ENCODE results near the gene RAB6A. TPM values are rescaled to one million over a fixed set of nuclear protein-coding genes. Genes with fewer than 3 reads are reported as not detected.

The RAB6A gene
- total RNA-seq, 1 experiment from 2014 or later, result 105 TPM

DNA sequence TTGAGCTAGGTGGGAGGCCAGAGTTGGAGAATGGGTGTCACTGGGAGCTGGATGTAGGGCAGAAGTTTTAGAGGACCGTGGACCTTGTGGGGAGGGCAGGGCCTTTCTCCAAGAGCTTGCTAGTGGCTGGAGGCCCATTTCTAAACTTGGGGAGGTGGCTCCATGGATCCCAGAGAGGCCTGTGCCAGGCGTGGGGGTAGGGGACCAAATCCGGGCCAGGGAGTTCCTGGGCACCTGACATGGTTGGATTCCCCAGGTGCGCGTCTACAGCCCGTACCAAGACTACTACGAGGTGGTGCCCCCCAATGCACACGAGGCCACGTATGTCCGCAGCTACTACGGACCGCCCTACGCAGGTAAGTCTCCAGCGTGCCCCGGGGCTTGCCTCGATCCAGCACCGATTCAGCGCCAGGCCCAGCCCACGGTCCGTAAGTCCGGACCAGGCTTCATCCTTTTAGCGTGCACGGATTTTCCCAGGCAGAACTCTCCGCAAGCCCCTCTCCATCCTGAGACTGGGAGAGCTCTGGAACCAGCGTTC, 100.3 kb downstream of the RAB6A start:
- TF ChIP-seq EZH2 (IDR thresholded peaks at IDR 0.05; ENCODE audit: borderline replicate concordance, low read depth, low read length, poor library complexity, severe bottlenecking), result no peak
- TF ChIP-seq, protein P1, sequence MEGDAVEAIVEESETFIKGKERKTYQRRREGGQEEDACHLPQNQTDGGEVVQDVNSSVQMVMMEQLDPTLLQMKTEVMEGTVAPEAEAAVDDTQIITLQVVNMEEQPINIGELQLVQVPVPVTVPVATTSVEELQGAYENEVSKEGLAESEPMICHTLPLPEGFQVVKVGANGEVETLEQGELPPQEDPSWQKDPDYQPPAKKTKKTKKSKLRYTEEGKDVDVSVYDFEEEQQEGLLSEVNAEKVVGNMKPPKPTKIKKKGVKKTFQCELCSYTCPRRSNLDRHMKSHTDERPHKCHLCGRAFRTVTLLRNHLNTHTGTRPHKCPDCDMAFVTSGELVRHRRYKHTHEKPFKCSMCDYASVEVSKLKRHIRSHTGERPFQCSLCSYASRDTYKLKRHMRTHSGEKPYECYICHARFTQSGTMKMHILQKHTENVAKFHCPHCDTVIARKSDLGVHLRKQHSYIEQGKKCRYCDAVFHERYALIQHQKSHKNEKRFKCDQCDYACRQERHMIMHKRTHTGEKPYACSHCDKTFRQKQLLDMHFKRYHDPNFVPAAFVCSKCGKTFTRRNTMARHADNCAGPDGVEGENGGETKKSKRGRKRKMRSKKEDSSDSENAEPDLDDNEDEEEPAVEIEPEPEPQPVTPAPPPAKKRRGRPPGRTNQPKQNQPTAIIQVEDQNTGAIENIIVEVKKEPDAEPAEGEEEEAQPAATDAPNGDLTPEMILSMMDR (conservative IDR thresholded peaks at IDR 0.05; ENCODE audit: low read depth, low read length), result no peak
- Histone ChIP-seq H3K4me1 (ENCODE audit: insufficient read depth, low read length, poor library complexity, severe bottlenecking) (no peaks in the 10 kb centered on the region), H3K27me3 (replicated peaks; ENCODE audit: insufficient read depth, low read depth, low read length, poor library complexity) (no peaks in the 10 kb centered on the region), H3K4me3 (ENCODE audit: low read depth, low read length, poor library complexity, severe bottlenecking) (peak overlapping the region; percentile 42), H3K36me3 (ENCODE audit: insufficient read depth, low read length, poor library complexity, severe bottlenecking) (no peaks in the 10 kb centered on the region), H3K9me3 (ENCODE audit: low read depth, low read length, poor library complexity, severe bottlenecking) (no peaks in the 10 kb centered on the region), H3K27ac (ENCODE audit: low read depth, low read length, poor library complexity, severe bottlenecking) (no peak overlapping the region)
- CTCF ChIA-PET, result interaction anchor here (0.5 to 4.3 kb wide), 11 partner anchors 15 to 446 kb away, joined by 3 to 28 read pairs (median 5); no protein-coding TSS in a partner anchor
- POLR2A ChIA-PET (ENCODE audit: low non-redundant PET), result no interaction called here
- BruUV-seq (replicated peaks), result no TSS peak
- intact Hi-C loops (cut with micrococcal nuclease; ENCODE audit: unreplicated experiment), result loop anchor here (1.0 to 10.0 kb wide), 5 partner anchors 35 to 308 kb away; no protein-coding TSS in a partner anchor
- no peak for DNase-seq (ENCODE audit: low spot score)

DNA sequence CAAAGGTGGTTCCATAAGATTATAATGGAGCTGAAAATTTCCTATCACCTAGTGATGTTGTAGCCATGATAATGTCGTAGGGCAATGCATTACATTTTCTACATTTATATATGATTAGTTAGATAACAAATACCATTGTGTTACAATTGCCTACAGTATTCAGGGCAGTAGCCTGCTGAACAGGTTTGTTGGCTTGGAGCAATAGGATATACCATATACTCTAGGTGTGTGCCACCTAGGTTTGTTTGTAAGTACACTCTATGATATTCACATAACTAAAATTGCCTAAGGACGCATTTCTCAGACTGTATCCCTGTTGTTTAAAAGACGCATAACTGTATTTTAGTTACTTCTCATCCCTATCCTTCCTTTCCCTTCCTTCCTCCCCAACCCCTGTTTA, 100.9 kb downstream of the RAB6A start:
- no peaks in the 10 kb centered on the region for H3K4me1 ChIP-seq (ENCODE audit: insufficient read depth, low read length, poor library complexity, severe bottlenecking)
- no peaks in the 10 kb centered on the region for H3K36me3 ChIP-seq (ENCODE audit: insufficient read depth, low read length, poor library complexity, severe bottlenecking)
- DNase-seq (ENCODE audit: low spot score), result no peak
- H3K27me3 ChIP-seq (replicated peaks; ENCODE audit: insufficient read depth, low read depth, low read length, poor library complexity), result no peaks in the 10 kb centered on the region
- intact Hi-C loops (cut with micrococcal nuclease; ENCODE audit: unreplicated experiment), result loop anchor here (2.0 to 10.0 kb wide), 3 partner anchors 181 to 275 kb away; no protein-coding TSS in a partner anchor
- BruUV-seq (replicated peaks), result no TSS peak
- CTCF ChIA-PET, result interaction anchor here (0.7 to 4.3 kb wide), 5 partner anchors 14 to 447 kb away, joined by 3 to 28 read pairs (median 10); no protein-coding TSS in a partner anchor
- H3K27ac ChIP-seq (ENCODE audit: low read depth, low read length, poor library complexity, severe bottlenecking), result no peak overlapping the region
- no peaks in the 10 kb centered on the region for H3K9me3 ChIP-seq (ENCODE audit: low read depth, low read length, poor library complexity, severe bottlenecking)
- no peak for TF ChIP-seq EZH2 (IDR thresholded peaks at IDR 0.05; ENCODE audit: borderline replicate concordance, low read depth, low read length, poor library complexity, severe bottlenecking)
- TF ChIP-seq, protein P1 (conservative IDR thresholded peaks at IDR 0.05; ENCODE audit: low read depth, low read length), result no peak
- POLR2A ChIA-PET (ENCODE audit: low non-redundant PET), result no interaction called here
- H3K4me3 ChIP-seq (ENCODE audit: low read depth, low read length, poor library complexity, severe bottlenecking), result no peak overlapping the region

DNA sequence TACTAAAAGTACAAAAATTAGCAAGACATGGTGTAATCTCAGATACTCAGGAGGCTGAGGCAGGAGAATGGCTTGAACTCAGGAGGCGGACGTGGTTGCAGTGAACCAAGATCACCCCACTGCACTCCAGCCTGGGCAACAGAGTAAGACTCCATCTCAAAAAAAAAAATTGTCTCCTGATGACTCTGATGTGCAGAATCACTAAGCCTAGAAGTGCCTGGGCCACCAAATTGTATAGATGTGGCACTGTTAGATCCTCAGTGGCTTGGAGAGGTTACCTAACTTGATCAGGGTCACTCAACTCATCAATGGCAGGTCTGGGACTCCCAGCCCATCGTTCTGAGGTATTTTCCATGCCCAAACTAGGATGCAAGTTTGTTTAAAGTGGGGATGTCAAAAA, 103.9 kb downstream of the RAB6A start:
- ChIA-PET CTCF (no interaction called here), POLR2A (ENCODE audit: low non-redundant PET) (no interaction called here)

More for the DNA sequence above, 103.9 kb downstream of the RAB6A start:
- no peak for DNase-seq (ENCODE audit: low spot score)
- Histone ChIP-seq H3K4me1 (ENCODE audit: insufficient read depth, low read length, poor library complexity, severe bottlenecking) (no peaks in the 10 kb centered on the region), H3K9me3 (ENCODE audit: low read depth, low read length, poor library complexity, severe bottlenecking) (no peaks in the 10 kb centered on the region), H3K27ac (ENCODE audit: low read depth, low read length, poor library complexity, severe bottlenecking) (no peak overlapping the region), H3K27me3 (replicated peaks; ENCODE audit: insufficient read depth, low read depth, low read length, poor library complexity) (no peaks in the 10 kb centered on the region), H3K36me3 (ENCODE audit: insufficient read depth, low read length, poor library complexity, severe bottlenecking) (no peaks in the 10 kb centered on the region), H3K4me3 (ENCODE audit: low read depth, low read length, poor library complexity, severe bottlenecking) (no peak overlapping the region)
- BruUV-seq (replicated peaks), result no TSS peak
- intact Hi-C loops (cut with micrococcal nuclease; ENCODE audit: unreplicated experiment), result no loop called here
- no peak for TF ChIP-seq EZH2 (IDR thresholded peaks at IDR 0.05; ENCODE audit: borderline replicate concordance, low read depth, low read length, poor library complexity, severe bottlenecking)
- TF ChIP-seq, protein P1 (conservative IDR thresholded peaks at IDR 0.05; ENCODE audit: low read depth, low read length), result no peak

Data from A673 (cell line).